Psoas muscle (tissue), 8 donors: ENCODE data around the gene ABLIM1. TPM values are rescaled to one million over a fixed set of nuclear protein-coding genes. Genes with fewer than 3 reads are reported as not detected.

Experiments used
- ATAC-seq, 4 donors: fragments of 200-7000 bp; cut with Tn5 transposase; one replicate each; pipeline ENCODE4 v1.9.1; 2020; ENCODE audit warnings: moderate library complexity in 3 of 4, mild to moderate bottlenecking in 2 of 4
- DNase-seq, 2 donors: peaks; one replicate each; pipeline ENCODE4 v3.0.0-alpha.2; 2020
- H3K27ac ChIP-seq: fragments of 200-600 bp; one replicate; pipeline ENCODE4 v1.8.0; 2022
- H3K27me3 ChIP-seq, 3 donors: fragments of 200-600 bp in 1 of 3; one replicate each; pipeline versions ENCODE4 v1.6.1 to v1.8.0; 2013 to 2022; ENCODE audit warnings: low read length in 2 of 3, mild to moderate bottlenecking in 2 of 3, moderate library complexity in 1 of 3; ENCODE audit not compliant: insufficient read depth in 3 of 3
- H3K36me3 ChIP-seq, 2 donors: fragments of 200-600 bp in 1 of 2; one replicate each; pipeline versions ENCODE4 v1.6.1 to v1.8.0; 2013 to 2022; ENCODE audit warnings: low read depth in 1 of 2, mild to moderate bottlenecking in 1 of 2, moderate library complexity in 1 of 2; ENCODE audit not compliant: insufficient read depth in 1 of 2
- H3K4me1 ChIP-seq: fragments of 200-600 bp; one replicate; pipeline ENCODE4 v1.8.0; 2022
- H3K4me3 ChIP-seq: fragments of 200-600 bp; one replicate; pipeline ENCODE4 v1.8.0; 2022; ENCODE audit warnings: mild to moderate bottlenecking
- H3K9me3 ChIP-seq: fragments of 200-600 bp; one replicate; pipeline ENCODE4 v1.8.0; 2022
- CTCF ChIP-seq: fragments of 200-600 bp; IDR thresholded peaks from one replicate; pipeline ENCODE4 v1.8.0; 2022; ENCODE audit warnings: antibody characterized with exemption
- WGBS, 3 donors: extraction: QIAGEN DNeasy Blood & Tissue Kit; methylation state at CpG; one replicate each; pipeline versions ENCODE4 v1.1.6 to v1.1.7; 2013; 5-methylcytosine and 5-hydroxymethylcytosine counted together
- intact Hi-C, 2 donors: fragments of 100-400 bp; cut with DNase I; formaldehyde crosslinking; loops; one replicate each; pipeline versions ENCODE4 v1.11.0 to v1.14.2; 2022
- polyA plus RNA-seq, 3 donors: library from polyadenylated mRNA; stranded (reverse); fragments of 200-250 nt; gene quantifications; one replicate each; pipeline ENCODE4 v1.2.3, GENCODE V29; 2013
- total RNA-seq, 4 donors: library from RNA; stranded (reverse); fragmentation: NEBNext Ultra II Directional in 2 of 4; extraction: Animal tissue kit (Norgen Biotek cat#: 25700) in 2 of 4; gene quantifications; one replicate each; pipeline versions ENCODE4 v1.2.1 to v1.2.4, GENCODE V29; 2021 to 2023
- donor health status: healthy with polysubstance abuse.
- donor health status: DM: no; HTN: no; CAD: no; lungs with moderate emphysema.
- donor health status: Bipolar disorder and iron deficiency.
- donor health status: healthy.
- donor health status: DM: yes; HTN: yes; CAD: no.
- donor health status: DM: no; HTN: no; CAD: no.
- donor health status: DM: no; HTN: no; CAD: no.
- donor health status: DM: yes; HTN: yes; CAD: no.

ABLIM1 gene
- total and polyA plus RNA-seq, 7 donors: 15.4 to 183 (median 21.8) TPM

DNA sequence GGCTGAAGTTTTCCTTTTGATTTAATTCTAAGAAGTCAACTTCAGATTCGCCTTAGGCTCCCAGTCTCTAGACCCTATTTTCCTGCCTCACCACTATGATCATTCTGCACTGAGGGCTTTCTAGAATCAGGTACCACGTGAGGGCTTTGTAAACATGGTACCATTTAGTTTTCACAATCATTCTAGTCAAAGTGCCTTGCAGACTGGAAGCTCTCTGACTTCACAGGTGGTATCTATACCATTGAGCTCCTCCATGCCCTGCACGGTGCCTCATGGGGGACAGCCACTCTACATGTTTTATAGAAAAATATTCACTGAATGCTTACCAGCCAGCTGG, 106.5 kb downstream of the ABLIM1 start:
- WGBS, 3 donors: 60 to 65% (median 63%) methylated on average over 3 of the region's 3 CpGs
- no peak for TF ChIP-seq CTCF
- ATAC-seq (no peak), DNase-seq (no peak)
- Histone ChIP-seq H3K9me3 (no peaks in the 10 kb centered on the region), H3K4me1 (peaks cover 17% of the 10 kb centered on the region), H3K4me3 (no peak overlapping the region), H3K27me3 (no peaks in the 10 kb centered on the region), H3K27ac (no peak overlapping the region), H3K36me3 (no peaks in the 10 kb centered on the region)
- intact Hi-C loops: loop anchor here (2.0 to 10.0 kb wide), 3 partner anchors 151 to 573 kb away; no protein-coding TSS in a partner anchor

- peak in 1 of 2 donors; percentile 32 for DNase-seq
These were observed 107.1 kb downstream of the ABLIM1 start for GRCh38 chr10:114550756-114551635.

DNA sequence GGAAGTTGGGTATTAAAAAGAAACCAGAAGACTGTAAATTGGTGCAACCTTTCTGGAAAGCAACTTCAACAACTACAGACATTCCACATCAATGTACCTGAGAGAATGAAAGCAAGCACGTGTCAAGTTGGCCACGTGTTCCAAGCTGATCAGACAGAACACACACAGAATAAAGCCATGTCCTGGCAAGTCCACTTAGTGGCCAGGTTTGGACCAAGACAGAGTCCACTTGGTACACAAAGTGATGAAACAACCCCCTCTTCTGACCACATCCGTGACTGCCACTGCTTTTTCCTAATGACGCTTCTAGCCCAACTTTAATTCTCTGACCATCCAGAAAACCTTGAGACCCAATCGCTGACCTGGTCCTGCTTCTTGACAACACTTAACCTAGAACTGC, 109.4 kb downstream of the ABLIM1 start:
- Histone ChIP-seq H3K27me3 (no peaks in the 10 kb centered on the region), H3K4me1 (peaks cover 12% of the 10 kb centered on the region), H3K4me3 (no peak overlapping the region), H3K27ac (no peak overlapping the region), H3K36me3 (peaks cover 0 to 7% of the 10 kb centered on the region in 2 donors), H3K9me3 (no peaks in the 10 kb centered on the region)
- ATAC-seq (peak in 3 of 4 donors; percentile 32 to 57 (median 57)), DNase-seq (no peak)
- WGBS, 3 donors: 17 to 41% (median 24%) methylated on average over 5 of the region's 5 CpGs
- intact Hi-C loops: loop anchor here (5.0 to 10.0 kb wide), 2 partner anchors 74 to 246 kb away; no protein-coding TSS in a partner anchor
- peak; percentile 34 for TF ChIP-seq CTCF

More at GRCh38 chr10:114550756-114551635, 107.1 kb downstream of the ABLIM1 start:
- no peaks in the 10 kb centered on the region for H3K27me3 ChIP-seq
- 54 to 63% (median 62%) methylated on average over 7 of the region's 7 CpGs for WGBS, 3 donors
- no peak overlapping the region for H3K4me3 ChIP-seq
- peaks cover 12% of the 10 kb centered on the region for H3K4me1 ChIP-seq
- no peak overlapping the region for H3K27ac ChIP-seq
- peak in 2 of 4 donors; percentile 11 to 35 for ATAC-seq
- no peaks in the 10 kb centered on the region for H3K9me3 ChIP-seq
- intact Hi-C loops: loop anchor here (2.0 to 10.0 kb wide), 3 partner anchors 151 to 574 kb away; no protein-coding TSS in a partner anchor
- H3K36me3 ChIP-seq: no peaks in the 10 kb centered on the region
- peak; percentile 51 for TF ChIP-seq CTCF

GRCh38 chr10:114547514-114547913, 110.6 kb downstream of the ABLIM1 start:
- peaks cover 0 to 7% of the 10 kb centered on the region in 2 donors for H3K36me3 ChIP-seq
- DNase-seq (no peak), ATAC-seq (no peak)
- intact Hi-C loops: loop anchor here (2.0 to 10.0 kb wide), 3 partner anchors 73 to 245 kb away; no protein-coding TSS in a partner anchor
- no peaks in the 10 kb centered on the region for H3K27me3 ChIP-seq
- peaks cover 12% of the 10 kb centered on the region for H3K4me1 ChIP-seq
- no peak overlapping the region for H3K4me3 ChIP-seq
- 83 to 88% (median 88%) methylated on average over 14 of the region's 14 CpGs for WGBS, 3 donors
- no peaks in the 10 kb centered on the region for H3K9me3 ChIP-seq
- no peak for TF ChIP-seq CTCF
- no peak overlapping the region for H3K27ac ChIP-seq
